Chondrocyte (in vitro differentiated cells): ENCODE results near the gene LRPAP1. TPM values are rescaled to one million over a fixed set of nuclear protein-coding genes. Genes with fewer than 3 reads are reported as not detected.

Experiments
- DNase-seq: peaks from one replicate; pipeline ENCODE4 v3.0.0; 2021; ENCODE audit warnings: mixed read lengths, low spot score
- H3K27ac Mint-ChIP-seq: one replicate; pipeline ENCODE4 v1.8.0; 2021; ENCODE audit warnings: mild to moderate bottlenecking, moderate library complexity, mixed read lengths; ENCODE audit not compliant: unreplicated experiment
- H3K27me3 Mint-ChIP-seq: 2 replicates; pipeline ENCODE4 v1.8.0; 2021; ENCODE audit warnings: low read depth, mixed read lengths
- H3K36me3 Mint-ChIP-seq: 2 replicates; pipeline ENCODE4 v1.8.0; 2021; ENCODE audit warnings: low read depth, mixed read lengths
- H3K4me1 Mint-ChIP-seq: 2 replicates; pipeline ENCODE4 v1.8.0; 2021; ENCODE audit warnings: low read depth, mild to moderate bottlenecking, mixed read lengths
- H3K4me3 Mint-ChIP-seq: one replicate; pipeline ENCODE4 v1.8.0; 2021; ENCODE audit warnings: mild to moderate bottlenecking, moderate library complexity, mixed read lengths; ENCODE audit not compliant: unreplicated experiment
- H3K9me3 Mint-ChIP-seq: 2 replicates; pipeline ENCODE4 v1.8.0; 2021; ENCODE audit warnings: low read depth, mixed read lengths
- total RNA-seq: library from RNA; stranded (reverse); gene quantifications from 3 replicates; pipeline ENCODE4 v1.2.1, GENCODE V29; 2021
- TF ChIP-seq, protein P1 (sequence below): fragments of 200-600 bp; sonication (generic); IDR thresholded peaks from 2 replicates; pipeline ENCODE4 v1.5.0; 2021; ENCODE audit warnings: antibody characterized with exemption, mild to moderate bottlenecking, moderate library complexity

LRPAP1 gene
- total RNA-seq, 1 donor from 2014 or later = 135 TPM

DNA sequence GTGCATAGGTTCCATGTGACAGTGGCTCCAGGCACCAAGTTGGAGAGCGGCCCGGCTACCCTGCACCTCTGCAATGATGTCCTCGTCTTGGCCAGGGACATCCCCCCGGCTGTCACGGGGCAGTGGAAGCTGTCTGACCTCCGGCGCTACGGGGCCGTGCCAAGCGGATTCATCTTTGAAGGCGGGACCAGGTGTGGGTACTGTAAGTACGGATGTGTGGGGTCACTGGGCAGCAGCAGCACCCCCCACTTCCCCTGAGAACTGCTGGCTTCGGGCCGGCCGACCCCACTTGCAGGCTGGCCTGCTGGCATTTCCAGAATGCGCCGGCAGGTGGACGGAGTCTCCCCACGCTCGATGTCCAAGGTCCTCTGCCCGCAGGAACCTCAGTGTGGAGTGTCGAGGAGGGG, 55.9 kb downstream of the LRPAP1 start:
- Mint-ChIP-seq H3K4me1 (peaks cover 2% of the 10 kb centered on the region), H3K27ac (no peak overlapping the region), H3K4me3 (no peak overlapping the region), H3K36me3 (no peaks in the 10 kb centered on the region), H3K9me3 (no peaks in the 10 kb centered on the region), H3K27me3 (peaks cover 3% of the 10 kb centered on the region)
- TF ChIP-seq, protein P1, sequence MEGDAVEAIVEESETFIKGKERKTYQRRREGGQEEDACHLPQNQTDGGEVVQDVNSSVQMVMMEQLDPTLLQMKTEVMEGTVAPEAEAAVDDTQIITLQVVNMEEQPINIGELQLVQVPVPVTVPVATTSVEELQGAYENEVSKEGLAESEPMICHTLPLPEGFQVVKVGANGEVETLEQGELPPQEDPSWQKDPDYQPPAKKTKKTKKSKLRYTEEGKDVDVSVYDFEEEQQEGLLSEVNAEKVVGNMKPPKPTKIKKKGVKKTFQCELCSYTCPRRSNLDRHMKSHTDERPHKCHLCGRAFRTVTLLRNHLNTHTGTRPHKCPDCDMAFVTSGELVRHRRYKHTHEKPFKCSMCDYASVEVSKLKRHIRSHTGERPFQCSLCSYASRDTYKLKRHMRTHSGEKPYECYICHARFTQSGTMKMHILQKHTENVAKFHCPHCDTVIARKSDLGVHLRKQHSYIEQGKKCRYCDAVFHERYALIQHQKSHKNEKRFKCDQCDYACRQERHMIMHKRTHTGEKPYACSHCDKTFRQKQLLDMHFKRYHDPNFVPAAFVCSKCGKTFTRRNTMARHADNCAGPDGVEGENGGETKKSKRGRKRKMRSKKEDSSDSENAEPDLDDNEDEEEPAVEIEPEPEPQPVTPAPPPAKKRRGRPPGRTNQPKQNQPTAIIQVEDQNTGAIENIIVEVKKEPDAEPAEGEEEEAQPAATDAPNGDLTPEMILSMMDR = no peak
- no peak for DNase-seq

DNA sequence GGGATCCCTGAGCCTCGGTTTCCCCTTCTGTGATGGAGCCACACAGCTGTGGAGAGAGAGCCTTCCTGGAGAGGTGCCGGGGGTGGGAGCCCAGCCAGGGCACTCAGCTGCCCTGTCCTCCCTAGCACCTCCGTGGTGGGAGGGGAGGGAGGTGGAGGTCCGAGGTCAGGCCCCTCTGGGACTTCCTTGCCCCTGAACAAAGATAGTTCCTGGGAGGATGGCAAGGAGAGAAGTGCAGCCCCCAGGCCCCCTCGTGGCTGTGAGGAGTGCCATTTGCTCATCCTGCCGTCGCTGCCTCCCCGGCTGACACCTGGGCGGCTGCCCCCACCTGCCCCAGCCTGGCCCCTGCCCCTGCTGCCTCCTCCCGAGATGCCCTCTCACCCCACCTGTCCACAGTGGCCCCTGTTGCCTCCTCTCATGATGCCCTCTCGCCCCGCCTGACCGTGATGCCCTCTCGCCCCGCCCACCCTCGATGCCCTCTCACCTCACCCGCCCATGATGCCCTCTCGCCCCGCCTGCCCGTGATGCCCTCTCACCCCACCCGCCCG, 56.4 kb downstream of the LRPAP1 start:
- H3K27me3 Mint-ChIP-seq = peaks cover 5% of the 10 kb centered on the region
- H3K9me3 Mint-ChIP-seq = no peaks in the 10 kb centered on the region
- TF ChIP-seq, protein P1 = no peak
- H3K36me3 Mint-ChIP-seq = no peaks in the 10 kb centered on the region
- no peak for DNase-seq
- H3K4me1 Mint-ChIP-seq = peaks cover 2% of the 10 kb centered on the region
- no peak overlapping the region for H3K4me3 Mint-ChIP-seq
- H3K27ac Mint-ChIP-seq = no peak overlapping the region

DNA sequence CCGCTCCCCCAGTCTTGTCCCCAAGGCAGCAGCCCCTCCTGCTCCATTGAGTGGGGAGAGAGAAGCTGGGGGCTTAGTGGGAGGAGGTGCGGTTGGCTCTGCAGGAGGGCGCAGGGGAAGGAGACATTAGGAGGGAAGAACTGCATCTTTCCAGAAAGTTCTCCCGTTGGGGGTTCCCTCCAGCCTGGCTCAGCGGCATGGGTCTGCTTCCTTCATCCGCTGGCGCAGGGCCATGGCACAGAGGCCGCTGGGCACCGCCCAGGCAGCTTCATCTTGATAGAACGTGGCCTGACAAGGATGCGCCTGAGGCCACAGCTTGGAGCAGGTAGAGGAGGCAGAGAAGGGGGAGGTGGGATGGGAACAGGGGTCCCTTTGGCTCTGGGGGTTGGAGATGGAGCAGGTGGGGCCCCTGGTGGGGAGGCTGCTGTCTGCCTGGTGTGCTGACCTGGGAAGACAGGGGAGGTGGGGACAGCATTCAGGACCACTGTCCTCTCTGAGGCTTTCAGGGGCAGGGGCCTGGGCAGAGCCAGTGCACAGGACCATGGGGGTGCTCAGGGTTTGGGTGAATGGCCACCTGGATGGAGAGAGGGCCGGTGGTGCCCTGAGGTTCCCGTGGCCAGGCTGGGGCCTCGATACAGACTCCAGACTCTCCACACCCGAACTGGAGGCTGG, 57.0 kb downstream of the LRPAP1 start:
- Mint-ChIP-seq H3K27ac (no peak overlapping the region), H3K36me3 (no peaks in the 10 kb centered on the region), H3K4me3 (no peak overlapping the region), H3K27me3 (peaks cover 8% of the 10 kb centered on the region), H3K9me3 (no peaks in the 10 kb centered on the region), H3K4me1 (no peaks in the 10 kb centered on the region)
- TF ChIP-seq, protein P1 = no peak
- no peak for DNase-seq

DNA sequence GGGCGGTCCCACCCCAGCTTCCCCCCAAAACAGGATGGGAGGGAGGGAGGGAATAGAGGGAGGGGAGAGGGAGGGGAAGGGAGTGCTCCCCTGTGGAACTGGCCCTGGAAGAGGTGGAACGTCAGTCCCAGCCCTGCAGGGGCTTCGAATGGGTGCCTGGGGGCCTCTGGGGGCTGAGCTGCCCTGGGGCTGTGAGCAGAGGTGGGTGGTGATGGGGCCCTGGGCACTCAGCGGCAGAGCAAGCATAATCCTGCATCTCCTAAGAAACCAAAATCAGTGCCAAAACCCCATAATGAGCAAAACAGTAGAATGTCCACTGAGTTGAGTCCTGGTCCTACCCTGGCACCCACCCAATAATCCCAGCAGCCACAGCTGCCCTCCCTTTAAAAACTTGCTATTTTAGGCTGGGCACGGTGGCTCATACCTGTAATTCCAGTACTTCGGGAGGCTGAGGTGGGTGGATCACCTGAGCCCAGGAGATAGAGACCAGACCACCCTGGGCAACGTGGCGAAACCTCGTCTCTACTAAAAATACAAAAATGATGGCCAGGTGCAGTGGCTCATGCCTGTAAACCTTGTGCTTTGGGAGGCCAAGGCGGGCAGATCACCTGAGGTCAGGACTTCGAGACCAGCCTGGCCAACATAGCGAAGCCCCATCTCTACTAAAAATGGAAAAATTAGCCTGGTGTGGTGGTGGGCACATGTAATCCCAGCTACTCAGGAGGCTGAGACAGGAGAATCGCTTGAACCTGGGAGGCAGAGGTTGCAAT, 58.0 kb downstream of the LRPAP1 start:
- no peak overlapping the region for H3K4me3 Mint-ChIP-seq
- no peak for DNase-seq
- H3K4me1 Mint-ChIP-seq = no peaks in the 10 kb centered on the region
- TF ChIP-seq, protein P1 = no peak
- H3K36me3 Mint-ChIP-seq = no peaks in the 10 kb centered on the region
- no peaks in the 10 kb centered on the region for H3K9me3 Mint-ChIP-seq
- H3K27ac Mint-ChIP-seq = no peak overlapping the region
- peaks cover 10% of the 10 kb centered on the region for H3K27me3 Mint-ChIP-seq

DNA sequence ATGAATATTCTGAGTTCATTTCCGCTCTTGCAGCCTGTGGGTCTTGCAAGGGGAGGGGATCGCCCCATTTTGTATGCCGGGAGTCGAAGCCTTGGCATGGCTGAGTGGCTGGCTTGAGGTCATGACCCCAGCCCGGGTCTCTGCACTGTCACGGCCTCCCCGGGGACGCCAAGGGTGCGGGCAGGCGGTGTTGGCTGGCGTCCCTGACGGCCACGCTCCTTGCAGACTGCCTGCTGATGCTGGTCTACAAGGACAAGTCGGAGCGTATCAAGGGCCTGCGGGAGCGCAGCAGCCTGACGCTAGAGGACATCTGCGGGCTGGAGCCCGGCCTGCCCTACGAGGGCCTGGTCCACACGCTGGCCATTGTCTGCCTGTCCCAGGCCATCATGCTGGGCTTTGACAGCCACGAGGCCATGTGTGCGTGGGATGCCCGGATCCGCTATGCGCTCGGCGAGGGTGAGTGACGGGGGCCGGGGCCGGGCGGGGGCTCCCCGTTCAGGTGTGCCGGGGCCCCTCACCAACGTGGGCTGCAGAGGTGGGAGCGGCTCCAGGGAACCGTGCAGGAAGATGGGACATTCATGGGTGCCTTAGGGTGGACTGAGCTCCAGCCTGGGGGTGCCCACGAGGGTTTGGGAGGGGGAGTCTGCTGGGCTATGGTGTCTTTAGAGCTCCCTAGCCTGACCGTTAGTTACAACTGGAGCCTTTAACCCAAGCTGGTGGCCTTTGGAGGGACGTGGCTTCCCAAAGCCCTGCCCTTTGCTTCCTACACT, 58.9 kb downstream of the LRPAP1 start:
- H3K27ac Mint-ChIP-seq = no peak overlapping the region

More for the DNA sequence above, 58.9 kb downstream of the LRPAP1 start:
- Mint-ChIP-seq H3K4me1 (no peaks in the 10 kb centered on the region), H3K4me3 (no peak overlapping the region), H3K36me3 (no peaks in the 10 kb centered on the region), H3K27me3 (peaks cover 10% of the 10 kb centered on the region), H3K9me3 (no peaks in the 10 kb centered on the region)
- TF ChIP-seq, protein P1 = no peak
- DNase-seq = no peak
